ENCODE results near the gene EPHB3.

GRCh38 chr3:184565421-184566211 lies 4.0 kb downstream of the EPHB3 start:
- no peak for TF ChIP-seq RFX5 (IDR thresholded peaks at IDR 0.05; ENCODE audit: low read depth, low read length)
- no peak for TF ChIP-seq ZBTB33 (IDR thresholded peaks at IDR 0.05)
- no peak for TF ChIP-seq MYC (IDR thresholded peaks at IDR 0.05; ENCODE audit: insufficient read depth, insufficient read length, insufficient replicate concordance, low read length, severe bottlenecking)

Data from GM12878 (cell line).